AG04450 (cell line): ENCODE results near the gene PODN. TPM values are rescaled to one million over a fixed set of nuclear protein-coding genes. Genes with fewer than 3 reads are reported as not detected.

Experiments used
- CTCF ChIA-PET: fragments of 300-600, 350-600 bp; formaldehyde crosslinking; extraction: SDS; loops from one replicate; lab custom pipeline; 2022; ENCODE audit warnings: antibody characterized with exemption, inconsistent platforms; lab: Charles Lee
- POLR2A ChIA-PET: fragments of 350-600 bp; formaldehyde crosslinking; extraction: SDS; loops from one replicate; lab custom pipeline; 2021; ENCODE audit warnings: antibody characterized with exemption, inconsistent platforms; lab: Yijun Ruan, JAX
- DNase-seq: peaks from one replicate; pipeline ENCODE4 v3.0.0-alpha.2; 2011; ENCODE audit warnings: low read depth, low spot score
- H3K27ac ChIP-seq: one replicate; pipeline ENCODE4 v1.5.1; 2012; ENCODE audit warnings: low read depth, low read length, control low read depth
- H3K27me3 ChIP-seq: one replicate; pipeline ENCODE4 v1.6.0; 2012; ENCODE audit warnings: low read length; ENCODE audit not compliant: control insufficient read depth, insufficient read depth
- H3K4me3 ChIP-seq: 2 replicates; pipeline ENCODE4 v1.5.1; 2011; ENCODE audit warnings: mild to moderate bottlenecking, low read depth, low read length, control low read depth
- H3K9me3 ChIP-seq: 2 replicates; pipeline ENCODE4 v1.5.1; 2012; ENCODE audit warnings: low read length; ENCODE audit not compliant: control insufficient read depth, insufficient read depth
- polyA plus RNA-seq: library from polyadenylated mRNA; depleted of rRNA; stranded (reverse); fragments of >200 nt; gene quantifications from 2 replicates; pipeline ENCODE4 v1.2.3, GENCODE V29; 2011
- TF ChIP-seq, protein P1 (sequence below): IDR thresholded peaks from 2 replicates; pipeline ENCODE4 v1.5.1; 2011; ENCODE audit warnings: low read depth, low read length, control low read depth, inconsistent platforms

The PODN gene
- polyA plus RNA-seq, 1 experiment = 11.8 TPM

GRCh38 chr1:53025769-53026112 lies 36.3 kb upstream of the PODN start:
- POLR2A ChIA-PET = no interaction called here
- H3K4me3 ChIP-seq = no peak overlapping the region
- TF ChIP-seq, protein P1, sequence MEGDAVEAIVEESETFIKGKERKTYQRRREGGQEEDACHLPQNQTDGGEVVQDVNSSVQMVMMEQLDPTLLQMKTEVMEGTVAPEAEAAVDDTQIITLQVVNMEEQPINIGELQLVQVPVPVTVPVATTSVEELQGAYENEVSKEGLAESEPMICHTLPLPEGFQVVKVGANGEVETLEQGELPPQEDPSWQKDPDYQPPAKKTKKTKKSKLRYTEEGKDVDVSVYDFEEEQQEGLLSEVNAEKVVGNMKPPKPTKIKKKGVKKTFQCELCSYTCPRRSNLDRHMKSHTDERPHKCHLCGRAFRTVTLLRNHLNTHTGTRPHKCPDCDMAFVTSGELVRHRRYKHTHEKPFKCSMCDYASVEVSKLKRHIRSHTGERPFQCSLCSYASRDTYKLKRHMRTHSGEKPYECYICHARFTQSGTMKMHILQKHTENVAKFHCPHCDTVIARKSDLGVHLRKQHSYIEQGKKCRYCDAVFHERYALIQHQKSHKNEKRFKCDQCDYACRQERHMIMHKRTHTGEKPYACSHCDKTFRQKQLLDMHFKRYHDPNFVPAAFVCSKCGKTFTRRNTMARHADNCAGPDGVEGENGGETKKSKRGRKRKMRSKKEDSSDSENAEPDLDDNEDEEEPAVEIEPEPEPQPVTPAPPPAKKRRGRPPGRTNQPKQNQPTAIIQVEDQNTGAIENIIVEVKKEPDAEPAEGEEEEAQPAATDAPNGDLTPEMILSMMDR = no peak
- no peaks in the 10 kb centered on the region for H3K9me3 ChIP-seq
- H3K27me3 ChIP-seq = no peaks in the 10 kb centered on the region
- DNase-seq = no peak
- CTCF ChIA-PET = interaction anchor here (0.7 kb wide), 1 partner anchor 339 kb away, joined by 4 read pairs; no protein-coding TSS in a partner anchor
- H3K27ac ChIP-seq = no peak overlapping the region

DNA sequence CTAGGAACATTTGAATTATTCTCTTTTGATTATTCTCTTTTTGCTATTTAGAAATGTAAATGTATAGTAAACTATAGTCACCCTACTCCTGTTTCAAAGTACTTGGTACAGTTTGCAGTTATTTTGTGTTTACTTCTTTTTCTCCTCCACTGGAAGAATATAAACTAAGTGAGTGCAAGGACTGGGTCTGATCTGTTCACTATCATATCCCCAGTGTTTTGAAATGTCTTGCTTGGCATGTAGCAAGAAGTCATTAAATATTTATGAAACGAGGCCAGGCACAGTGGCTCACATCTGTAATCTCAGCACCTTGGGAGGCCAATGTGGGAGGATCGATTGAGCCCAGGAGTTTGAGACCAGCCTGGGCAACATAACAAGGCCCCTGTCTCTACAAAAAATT lies 35.8 kb upstream of the PODN start:
- no peaks in the 10 kb centered on the region for H3K9me3 ChIP-seq
- H3K27ac ChIP-seq = no peak overlapping the region
- H3K4me3 ChIP-seq = no peak overlapping the region
- no peaks in the 10 kb centered on the region for H3K27me3 ChIP-seq
- TF ChIP-seq, protein P1 = no peak
- ChIA-PET POLR2A (no interaction called here), CTCF (no interaction called here)
- no peak for DNase-seq

GRCh38 chr1:53031732-53032131 lies 30.3 kb upstream of the PODN start:
- DNase-seq = no peak
- no peaks in the 10 kb centered on the region for H3K9me3 ChIP-seq
- CTCF ChIA-PET = no interaction called here

GRCh38 chr1:53037159-53037558 lies 24.9 kb upstream of the PODN start:
- DNase-seq = no peak
- Histone ChIP-seq H3K9me3 (no peaks in the 10 kb centered on the region), H3K4me3 (no peak overlapping the region), H3K27me3 (no peaks in the 10 kb centered on the region), H3K27ac (no peak overlapping the region)
- ChIA-PET CTCF (no interaction called here), POLR2A (no interaction called here)
- TF ChIP-seq, protein P1 = no peak

More at GRCh38 chr1:53031732-53032131, 30.3 kb upstream of the PODN start:
- H3K4me3 ChIP-seq = no peak overlapping the region
- POLR2A ChIA-PET = no interaction called here
- no peak overlapping the region for H3K27ac ChIP-seq
- TF ChIP-seq, protein P1 = no peak
- H3K27me3 ChIP-seq = no peaks in the 10 kb centered on the region

DNA sequence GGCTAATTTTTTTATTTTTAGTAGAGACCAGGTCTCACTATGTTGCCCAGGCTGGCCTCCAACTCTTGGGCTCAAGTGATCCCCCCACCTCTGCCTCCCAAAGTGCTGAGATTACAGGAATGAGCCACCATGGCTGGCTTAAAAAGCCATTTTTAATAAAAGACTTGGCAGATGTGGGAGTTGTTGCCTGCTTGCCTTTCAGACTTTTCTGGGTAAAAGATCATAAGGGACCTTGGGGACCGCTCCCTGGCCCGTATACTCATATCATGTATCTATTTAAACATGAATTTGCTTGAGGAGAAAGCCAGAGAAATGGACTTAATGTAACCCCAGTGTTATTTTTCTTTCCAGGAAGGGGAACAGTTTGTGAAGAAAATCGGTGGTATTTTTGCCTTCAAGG lies 23.4 kb upstream of the PODN start:
- Histone ChIP-seq H3K9me3 (no peaks in the 10 kb centered on the region), H3K27me3 (no peaks in the 10 kb centered on the region), H3K27ac (no peak overlapping the region), H3K4me3 (no peak overlapping the region)
- DNase-seq = no peak
- CTCF ChIA-PET = no interaction called here
- POLR2A ChIA-PET = no interaction called here
- TF ChIP-seq, protein P1 = no peak
